SK-N-SH treated with all-trans-retinoic acid at 6 μM for 48 hours (cell line): Measurements from ENCODE around the gene PDCD4.

Experiments
- ISL1 ChIP-seq: fragments of 250-450 bp; sonication (Bioruptor Pico); IDR thresholded peaks from 2 replicates; pipeline ENCODE4 v2.1.2; 2022; ENCODE audit warnings: mild to moderate bottlenecking, moderate library complexity
- SNAI2 ChIP-seq: fragments of 250-450 bp; sonication (Bioruptor Pico); IDR thresholded peaks from 2 replicates; pipeline ENCODE4 v1.5.0; 2020; ENCODE audit warnings: mild to moderate bottlenecking, moderate library complexity

- TF ChIP-seq SNAI2 = no peak
- 0 out of 2 replicates have a peak, but pooled peaks have one; percentile 19 for TF ChIP-seq ISL1 (CRISPR knock-in tag)
Observed at GRCh38 chr10:110865186-110865808, 6.4 kb upstream of the PDCD4 start.
